Left renal cortex interstitium (tissue), 4 donors: ENCODE measurements around the gene RERG. TPM values are rescaled to one million over a fixed set of nuclear protein-coding genes. Genes with fewer than 3 reads are reported as not detected.
A peak's percentile ranks its signal among the peaks of the same experiment; 100 is the strongest.

ENCODE experiments used
- DNase-seq, 4 donors: peaks; one replicate each; pipeline ENCODE4 v3.0.0-alpha.2; 2013; ENCODE audit warnings: low read depth in 4 of 4, low spot score in 2 of 4, missing footprints in 1 of 4
- polyA plus RNA-seq, 4 donors: library from polyadenylated mRNA; unstranded; fragments of 120-200 nt; gene quantifications; one replicate each; pipeline ENCODE4 v1.2.1, GENCODE V29; 2013; ENCODE audit not compliant: insufficient read length in 4 of 4

Gene RERG
- polyA plus RNA-seq, 4 donors = 34.0 to 38.7 (median 35.8) TPM

DNA sequence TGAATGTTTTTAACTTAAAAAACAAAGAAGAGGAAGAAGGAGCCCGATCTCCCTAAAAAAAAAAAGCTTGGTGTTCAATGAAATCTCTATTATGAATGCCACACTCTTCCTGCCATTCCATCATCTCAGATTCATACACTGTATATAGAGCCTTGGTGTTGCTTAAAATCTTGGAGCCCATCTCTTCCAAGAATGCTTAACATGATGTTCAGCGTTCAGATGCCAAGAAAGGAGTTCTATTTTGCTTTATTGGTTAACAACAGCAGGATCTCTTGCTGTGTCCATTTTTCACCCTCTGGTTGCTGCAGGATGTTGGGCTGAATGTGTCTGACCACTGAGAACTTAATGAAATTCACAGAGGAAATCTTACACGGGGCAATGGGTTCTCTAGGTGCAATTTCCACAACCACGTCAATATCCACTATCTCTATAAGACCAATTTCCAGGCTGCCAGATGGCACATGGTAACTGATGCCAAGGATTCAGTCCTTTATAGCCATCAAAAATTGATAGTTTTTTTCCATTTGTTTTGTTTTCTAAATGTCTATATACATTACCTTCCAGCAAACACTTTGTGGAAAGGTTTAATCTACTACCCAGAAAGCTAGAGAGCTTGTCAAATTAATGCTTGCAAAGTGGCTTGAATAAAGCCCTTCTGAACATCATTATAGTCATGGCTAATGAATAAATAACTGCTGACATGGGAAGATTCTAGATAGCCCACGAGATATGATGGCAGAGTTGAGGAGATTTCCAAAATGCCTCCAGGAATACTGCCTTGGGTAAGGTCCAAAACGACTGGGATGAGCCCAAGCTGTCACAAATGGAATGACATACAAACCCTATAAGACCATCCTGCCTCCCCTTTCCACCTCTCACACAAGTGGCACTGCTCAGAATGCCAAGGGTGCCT lies 26.5 kb downstream of the RERG start:
- DNase-seq = no peak

DNA sequence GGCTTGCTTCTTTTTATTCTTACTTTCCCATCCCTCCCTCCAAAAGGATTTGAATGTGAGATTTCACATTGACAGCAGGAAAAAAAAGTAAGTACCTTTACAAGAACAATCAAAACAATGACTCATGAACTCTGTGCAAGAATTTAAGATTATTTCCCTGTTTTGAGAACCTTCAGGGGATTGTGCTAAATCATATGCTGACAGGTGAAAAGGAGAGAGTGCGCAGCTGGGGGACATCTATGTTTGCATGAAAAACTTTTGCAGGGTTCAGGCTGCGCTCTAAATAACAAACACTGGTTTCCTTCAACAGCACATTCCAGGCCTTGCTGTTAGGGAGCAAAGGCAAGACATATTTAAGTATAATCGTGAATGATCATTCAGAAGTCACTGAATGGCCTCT lies 27.3 kb downstream of the RERG start:
- DNase-seq = peak in 2 of 4 donors; percentile 39 to 53

DNA sequence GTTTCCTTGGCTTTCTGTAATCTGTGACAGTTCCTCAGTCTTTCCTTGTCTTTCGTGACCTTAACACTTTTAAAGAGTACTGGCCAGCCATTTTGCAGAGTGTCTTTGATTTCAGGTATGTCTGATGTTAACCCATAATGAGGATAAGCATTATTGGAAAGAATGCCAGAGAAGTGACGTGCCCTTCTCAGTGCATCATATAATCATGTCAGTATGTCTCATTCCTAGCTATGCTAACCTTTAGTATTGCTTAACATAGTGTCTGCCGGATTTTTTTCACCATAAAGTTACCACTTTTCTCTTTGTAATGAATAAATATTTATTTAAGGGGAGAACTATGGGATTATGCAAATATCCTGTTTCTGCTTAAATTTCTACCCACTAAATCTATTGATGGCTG lies 28.5 kb downstream of the RERG start:
- no peak for DNase-seq

DNA sequence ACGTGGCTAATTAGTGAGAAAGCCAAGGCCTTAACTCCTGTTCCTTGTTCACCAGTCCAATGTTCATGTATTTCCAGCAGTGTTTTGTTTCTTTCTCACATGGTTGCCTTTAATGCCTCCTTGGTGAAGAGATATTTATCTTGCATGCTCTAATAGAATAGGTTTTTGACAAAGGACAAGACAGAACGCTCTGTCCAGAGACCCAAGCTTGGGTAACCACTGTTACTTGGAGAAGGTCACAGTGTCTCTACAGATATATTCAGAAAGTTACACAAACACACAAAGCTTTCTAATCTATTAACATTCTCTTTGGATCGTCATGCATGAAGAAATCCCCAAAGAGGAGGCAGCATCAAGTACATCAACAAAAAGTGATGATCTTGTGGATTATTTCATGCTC lies 33.1 kb downstream of the RERG start:
- DNase-seq = no peak

DNA sequence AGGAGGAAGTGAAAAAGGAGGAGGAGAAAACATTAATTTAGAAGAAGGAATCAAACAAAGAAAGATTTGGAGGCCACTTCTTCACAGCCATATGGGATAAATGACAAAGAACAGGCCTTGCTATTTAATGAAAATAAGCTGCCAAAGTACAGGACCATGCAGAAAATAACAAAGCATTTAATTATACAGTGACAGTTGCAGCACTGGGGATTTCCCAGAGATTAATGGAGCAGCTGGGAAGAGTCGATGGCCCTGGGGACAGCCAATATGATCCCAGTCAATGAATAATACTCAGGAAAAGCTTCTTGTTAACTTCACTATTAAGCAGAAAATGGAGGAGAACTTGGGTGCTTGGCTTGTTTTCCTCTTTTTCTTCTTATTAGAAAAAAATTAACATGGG lies 34.6 kb downstream of the RERG start:
- DNase-seq = no peak

DNA sequence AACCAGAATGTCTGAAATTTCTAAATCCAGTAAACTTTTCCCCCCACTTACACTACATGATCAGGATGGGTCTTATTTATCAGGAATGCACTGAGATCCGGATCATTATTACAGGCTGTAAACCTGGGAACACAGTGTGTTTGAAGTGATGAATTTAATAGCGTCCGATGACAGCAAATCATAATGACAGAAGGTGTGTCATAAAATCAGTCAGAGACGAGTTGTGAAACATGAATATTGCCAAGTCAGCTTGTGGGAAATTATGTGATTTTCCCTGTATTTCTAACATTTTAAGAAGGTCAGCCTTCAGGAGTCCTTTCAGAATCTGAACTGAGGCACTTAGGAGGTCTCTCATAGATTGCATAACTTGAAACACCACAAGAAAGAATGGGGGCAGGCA lies 36.7 kb downstream of the RERG start:
- DNase-seq = no peak

DNA sequence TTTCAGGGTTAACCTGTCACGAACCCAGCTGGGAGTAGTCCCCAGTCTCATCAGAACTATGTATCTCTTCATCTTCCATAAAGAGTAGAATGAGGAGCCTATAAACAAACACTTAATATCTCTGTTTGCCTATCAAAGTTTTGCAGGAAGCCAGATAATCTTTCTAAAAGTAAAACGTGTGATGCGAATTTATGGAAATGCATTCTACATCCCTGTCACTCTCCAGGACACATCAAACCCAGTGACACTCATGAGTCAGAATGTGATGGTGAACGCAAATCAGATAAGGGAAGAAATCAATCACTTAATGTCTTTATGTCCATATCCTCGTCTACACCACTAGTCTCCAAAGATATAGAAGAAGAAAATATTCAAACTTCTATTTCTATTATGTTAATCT lies 37.4 kb downstream of the RERG start:
- DNase-seq = no peak

DNA sequence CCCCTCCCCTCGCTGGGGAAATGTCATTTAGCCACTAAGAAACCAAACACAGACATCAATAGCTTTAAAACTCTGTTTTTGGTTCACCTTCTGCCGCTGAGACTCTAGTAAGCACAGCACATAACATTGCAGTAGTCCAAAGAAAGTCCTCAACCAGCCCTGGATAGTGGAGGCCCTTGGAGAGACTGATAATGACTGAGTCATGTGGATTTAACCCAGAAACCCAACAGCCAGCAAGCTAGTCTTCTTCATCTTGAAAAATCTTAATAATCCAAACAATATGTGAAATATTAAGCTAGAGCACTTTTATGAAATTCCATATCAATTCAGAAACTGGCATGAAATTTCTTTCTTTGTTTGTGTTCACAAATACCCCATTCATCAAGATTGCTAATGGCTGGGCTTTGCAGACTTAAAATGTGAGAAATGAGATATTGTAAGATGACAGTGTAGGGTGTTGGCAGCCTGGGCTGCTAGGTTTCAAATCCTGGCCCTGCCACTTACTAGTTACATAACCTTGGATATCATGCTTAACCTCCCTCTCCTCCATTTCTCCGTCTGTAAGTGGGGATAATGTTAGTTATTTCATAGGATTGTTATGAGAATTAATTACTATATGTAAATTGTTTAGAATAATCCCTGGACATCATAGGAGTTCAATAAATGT lies 40.1 kb downstream of the RERG start:
- no peak for DNase-seq

DNA sequence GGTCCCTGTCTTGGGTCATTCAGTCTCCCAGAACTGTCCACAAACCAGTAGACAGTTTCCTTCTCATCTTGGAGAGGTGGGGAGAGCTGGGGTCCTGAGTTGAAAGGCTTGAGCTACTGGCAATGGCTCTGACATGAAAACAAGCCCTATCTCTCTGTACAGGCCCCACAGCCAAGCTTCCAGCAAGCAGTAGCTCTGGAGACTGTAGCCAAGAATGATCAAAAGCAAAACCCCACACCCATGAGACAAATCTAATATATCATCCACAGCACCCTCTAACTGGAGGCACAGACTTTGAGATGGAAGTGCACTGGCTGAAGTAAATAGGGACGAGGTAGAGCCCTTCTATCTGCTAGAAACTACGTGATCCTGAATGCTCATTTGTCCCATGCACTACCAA lies 40.9 kb downstream of the RERG start:
- no peak for DNase-seq

DNA sequence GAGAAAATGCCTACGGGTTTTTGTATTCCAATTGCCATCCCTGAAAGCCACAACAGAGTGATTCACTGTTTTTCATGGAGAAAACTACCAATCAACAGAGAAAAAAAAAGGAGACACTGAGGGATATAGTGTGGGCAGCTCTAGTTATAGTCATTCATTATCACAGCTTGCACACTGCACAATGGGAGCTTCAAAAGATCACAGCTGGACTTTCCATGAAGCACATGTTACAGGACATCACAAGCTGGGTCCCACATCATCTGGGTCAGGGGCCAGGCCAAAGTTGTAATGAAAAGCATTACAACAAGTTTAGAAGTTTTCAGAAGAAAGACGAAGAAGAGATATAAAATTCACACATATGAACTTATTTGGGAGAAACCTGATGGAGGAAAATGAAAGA lies 41.5 kb downstream of the RERG start:
- no peak for DNase-seq

DNA sequence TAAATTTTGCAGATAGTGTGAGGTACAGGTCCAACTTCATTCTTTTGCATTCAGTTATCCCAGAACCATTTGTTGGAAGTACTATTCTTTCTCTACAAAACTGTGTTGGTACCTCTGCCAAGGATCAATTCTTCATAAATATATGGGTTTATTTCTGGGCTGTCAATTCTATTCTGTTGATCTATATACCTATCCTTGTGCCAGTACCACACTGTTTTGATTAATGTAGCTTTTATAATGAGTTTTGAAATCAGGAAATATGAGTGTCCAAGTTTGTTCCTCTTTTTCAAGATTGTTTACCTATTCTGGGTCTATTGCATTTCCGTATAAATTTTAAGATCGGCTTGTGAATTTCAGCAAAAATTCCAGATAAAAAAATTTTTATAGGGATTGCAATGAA lies 48.1 kb downstream of the RERG start:
- DNase-seq = no peak

DNA sequence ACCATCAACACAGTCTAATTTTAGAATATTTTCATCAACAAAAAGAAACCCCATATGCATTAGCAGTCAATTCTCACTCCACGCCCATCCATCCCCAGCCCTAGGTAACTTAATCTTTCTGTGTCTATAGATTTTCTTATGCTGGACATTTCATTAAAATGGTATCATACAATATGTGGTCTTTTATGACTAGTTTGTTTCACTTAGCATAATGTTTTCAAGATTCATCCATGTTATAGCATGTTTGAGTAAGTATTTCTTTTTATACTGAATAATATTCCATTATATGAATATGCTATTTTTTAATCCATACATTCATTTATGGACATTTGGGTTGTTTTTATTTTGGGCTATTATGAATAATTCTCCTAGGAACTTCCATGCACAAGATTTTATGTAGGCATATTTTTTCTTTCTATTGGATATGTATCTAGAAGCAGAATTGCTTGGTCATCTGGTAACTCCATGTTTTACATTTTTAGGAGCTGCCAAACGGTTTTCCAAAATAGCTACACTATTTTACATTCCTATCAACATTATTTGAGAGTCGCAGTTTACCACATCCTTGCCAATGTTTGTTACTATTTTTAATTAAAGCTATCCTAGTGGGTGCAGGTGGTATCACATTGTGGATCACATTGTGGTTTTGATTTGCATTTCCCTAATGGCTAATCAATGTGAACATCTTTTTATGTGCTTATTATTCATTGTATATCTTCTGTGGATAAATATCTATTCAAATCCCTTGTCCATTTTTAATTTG lies 49.0 kb downstream of the RERG start:
- no peak for DNase-seq

DNA sequence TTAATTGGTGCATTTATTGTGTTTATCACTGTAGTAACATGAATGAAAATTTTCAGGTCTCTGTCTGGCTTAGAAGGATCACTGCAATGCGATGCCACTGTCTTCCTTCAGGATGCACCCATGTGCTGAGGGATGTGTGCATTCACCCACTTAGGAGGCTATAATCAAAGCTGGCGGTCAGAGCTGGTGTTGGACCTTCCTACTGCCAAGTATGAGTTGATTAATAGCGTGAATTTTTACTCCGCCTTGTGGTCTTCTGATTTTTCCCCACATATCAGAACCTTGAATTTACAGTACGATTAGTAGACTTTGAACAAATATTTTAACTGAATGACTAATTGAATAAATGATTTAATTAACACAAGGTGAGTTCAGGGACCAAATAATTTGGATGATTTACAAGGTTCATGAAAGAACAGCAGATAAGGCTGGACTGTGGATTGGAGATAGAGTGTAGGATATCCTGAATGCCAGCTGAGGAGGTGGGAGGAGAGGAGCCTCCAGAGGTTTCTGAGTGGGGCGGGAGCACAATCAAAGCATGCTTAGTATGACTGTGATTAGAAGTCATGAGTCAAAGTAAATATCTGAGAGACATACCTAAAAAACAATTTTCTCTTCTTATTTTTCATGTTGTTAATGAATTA lies 50.1 kb downstream of the RERG start:
- no peak for DNase-seq

DNA sequence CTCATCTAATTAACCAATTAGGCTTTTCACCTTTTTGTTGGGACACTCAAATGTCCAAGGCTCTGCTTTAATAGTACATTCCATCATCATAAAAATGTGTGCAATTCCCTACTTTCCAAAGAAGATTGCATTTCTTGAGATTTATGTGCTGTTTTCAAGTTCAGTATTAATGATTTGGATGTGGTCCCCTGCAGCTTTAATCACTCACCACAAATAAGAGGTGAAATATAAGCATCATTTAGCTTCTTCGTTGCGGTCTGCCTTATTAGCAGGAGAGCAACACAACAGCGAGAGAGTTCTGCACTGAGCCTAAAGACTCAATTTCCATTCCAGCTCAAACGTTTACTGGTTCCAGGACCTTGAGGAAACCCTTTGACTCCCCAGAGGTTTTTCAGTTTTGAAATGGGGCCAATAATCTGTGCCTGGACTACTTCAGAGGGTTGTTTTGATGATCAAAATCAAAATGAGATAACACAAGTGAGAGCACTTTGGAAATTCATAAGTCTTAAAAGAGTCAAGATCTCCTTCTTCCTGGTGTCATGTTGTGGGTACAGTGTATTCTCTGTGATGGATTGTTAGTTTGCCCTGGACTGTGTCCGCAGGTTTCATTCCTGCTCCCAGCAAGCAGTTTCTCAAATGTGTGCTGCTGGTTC lies 53.1 kb downstream of the RERG start:
- DNase-seq = no peak

DNA sequence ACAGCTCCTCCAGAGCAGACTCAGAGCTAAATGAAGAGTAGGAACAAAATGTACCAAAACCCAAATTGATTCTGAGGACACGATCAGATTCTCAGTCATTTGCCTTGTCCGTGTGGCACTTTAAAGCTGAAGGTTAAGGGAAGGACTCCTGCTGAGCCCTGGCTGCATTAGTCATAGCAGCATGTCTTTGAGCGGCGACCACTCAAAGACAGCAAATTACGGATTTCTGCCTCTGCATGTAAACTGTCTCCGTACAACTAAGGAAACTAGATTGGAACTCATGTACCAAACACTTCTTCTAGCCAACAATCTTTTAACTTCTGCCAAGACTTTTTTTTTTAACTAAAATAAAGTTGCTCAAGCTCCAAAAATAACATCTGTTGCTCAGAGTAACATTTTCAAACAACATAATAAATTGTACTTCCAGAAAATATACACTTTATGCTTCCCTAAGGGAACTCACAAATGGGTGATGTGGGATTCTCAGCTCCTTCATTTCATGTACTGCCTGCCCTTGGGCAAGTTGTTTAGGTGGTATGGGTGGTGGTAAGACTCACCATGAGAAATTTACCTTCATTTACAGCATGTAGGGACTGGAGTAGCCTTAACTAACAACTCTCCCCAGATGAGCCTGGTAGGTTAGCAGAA lies 56.1 kb downstream of the RERG start:
- no peak for DNase-seq

DNA sequence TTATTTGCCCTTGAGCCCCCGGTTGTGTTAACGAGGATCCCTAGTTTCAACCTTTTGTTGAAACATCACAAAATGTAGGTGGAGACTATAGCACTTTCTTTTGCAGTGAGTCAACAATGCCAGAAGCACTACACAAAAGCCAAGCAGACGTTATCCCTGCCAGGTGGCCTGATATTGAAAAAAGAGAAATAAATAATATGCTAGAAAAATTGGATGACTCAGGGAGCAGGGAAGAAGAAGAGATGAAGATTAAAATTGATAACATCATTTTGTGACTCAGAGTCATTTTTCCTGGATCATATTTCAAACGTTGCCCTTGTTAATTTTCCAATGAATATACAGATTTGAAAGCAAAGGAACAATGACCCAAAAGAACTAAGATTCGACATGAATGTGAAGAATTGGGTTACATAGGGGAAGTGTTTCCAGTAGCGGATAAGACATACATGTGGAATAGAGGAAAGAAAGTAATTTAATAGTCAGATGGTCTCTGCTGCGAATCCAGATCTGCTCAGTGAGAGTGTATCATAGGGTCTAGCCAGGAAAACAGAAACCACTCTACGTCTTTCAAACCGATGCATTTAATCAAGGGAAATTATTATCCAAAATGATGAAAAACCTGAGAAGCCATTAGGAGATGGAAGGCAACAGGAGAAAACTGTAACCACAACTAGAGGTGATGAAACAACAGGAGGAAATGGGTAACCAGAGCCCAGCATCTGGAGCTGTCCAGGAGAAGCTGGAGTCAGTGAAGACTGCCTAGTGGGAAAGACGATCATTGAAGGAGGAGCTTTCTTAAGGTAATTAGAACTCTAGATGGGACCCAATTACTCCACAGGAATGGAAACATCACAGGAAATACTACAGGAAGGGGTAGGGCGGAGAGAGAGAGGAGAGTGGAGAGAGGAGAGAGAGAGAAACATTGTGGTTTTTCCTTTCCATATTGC lies 57.9 kb downstream of the RERG start:
- DNase-seq = no peak

DNA sequence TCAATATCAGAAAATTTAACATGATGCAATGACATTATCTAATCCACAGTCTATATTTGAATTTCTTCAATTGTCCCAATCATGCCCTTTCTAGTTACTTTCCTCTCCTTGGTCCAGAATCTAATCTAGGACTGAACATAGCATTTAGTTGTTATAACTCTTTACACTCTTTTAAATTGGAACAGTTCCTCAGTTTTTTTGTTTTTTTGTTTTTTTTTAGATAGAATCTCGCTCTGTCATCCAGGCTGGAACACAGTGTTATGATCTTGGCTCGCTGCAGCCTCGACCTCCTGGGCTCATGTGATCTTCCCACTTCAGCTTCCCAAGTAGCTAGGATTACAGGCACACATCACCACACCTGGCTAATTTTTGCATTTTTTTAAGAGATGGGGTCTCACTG lies 63.1 kb downstream of the RERG start:
- DNase-seq = no peak

DNA sequence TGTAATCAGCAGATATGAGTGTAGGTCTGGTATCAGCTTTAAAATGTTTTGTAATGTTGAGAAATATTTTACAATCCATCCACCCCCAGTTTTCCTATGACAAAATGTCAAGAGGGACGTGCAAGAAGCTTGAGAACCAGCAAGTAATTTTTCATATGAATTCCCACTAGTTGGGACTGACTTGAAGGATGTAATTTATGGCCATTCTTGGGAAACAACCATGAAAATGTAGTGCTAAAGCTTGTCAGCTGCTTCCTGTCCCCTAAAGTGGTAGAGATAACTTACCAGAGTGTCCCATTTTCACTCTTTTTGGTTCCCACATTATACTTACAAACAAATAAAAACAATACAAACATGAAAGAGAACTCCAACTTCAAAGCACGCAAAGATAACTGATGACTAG lies 63.9 kb downstream of the RERG start:
- DNase-seq = no peak

DNA sequence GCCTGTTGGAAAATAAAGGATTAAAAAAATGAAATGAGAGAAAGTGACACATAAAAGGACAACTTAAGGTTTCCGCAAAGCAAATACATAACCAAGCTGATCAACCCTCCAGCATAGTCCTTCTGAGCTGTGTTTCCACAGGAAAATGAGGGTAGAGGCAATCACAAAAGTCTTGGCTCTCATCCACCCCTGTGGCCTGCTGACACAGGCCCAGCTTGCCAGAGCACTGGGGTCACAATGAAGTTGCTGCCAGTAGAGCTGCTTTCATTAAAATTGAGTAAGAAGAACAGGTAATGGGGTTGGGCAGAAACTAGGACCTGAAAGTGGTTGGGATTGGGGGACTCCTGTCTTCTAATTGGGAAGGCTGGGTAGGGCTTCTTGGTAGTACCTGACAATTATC lies 65.9 kb downstream of the RERG start:
- DNase-seq = no peak
